Peyer's patch (tissue), 4 donors: ENCODE measurements around the gene IFNW1.

Source experiments
- POLR2A ChIP-seq, 2 donors: fragments of 450-650 bp; IDR thresholded peaks; one replicate each; pipeline ENCODE4 v1.5.1; 2017; ENCODE audit warnings: antibody characterized with exemption in 2 of 2, mild to moderate bottlenecking in 2 of 2, moderate library complexity in 2 of 2
- TF ChIP-seq, protein P1 (sequence below), 6 experiments: fragments of 450-650 bp in 4 of 6; fragments of 200-600 bp in 2 of 6; sonication (generic) in 1 of 6; IDR thresholded peaks; one replicate each; pipeline ENCODE4 v1.5.1; 2017 to 2019; ENCODE audit warnings: antibody characterized with exemption in 6 of 6, mild to moderate bottlenecking in 3 of 6, moderate library complexity in 1 of 6

DNA sequence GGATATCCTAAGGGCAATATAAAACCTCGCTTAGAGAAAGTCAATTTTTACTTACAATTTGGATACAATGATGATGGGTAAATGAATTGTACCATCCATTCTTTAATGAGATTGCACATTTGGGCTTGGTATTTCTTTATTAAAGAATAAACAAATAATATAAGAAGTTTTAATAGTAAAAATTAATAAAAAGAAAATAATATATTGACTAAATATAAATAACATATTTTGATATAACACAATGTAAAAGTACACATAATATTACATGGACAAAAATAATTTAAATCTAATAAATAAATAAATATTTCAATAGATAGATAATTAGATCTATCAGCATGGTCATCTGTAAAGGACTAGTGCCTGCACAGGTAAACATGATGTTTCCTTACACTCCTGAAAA is 23.9 kb upstream of the IFNW1 start:
- TF ChIP-seq, protein P1, sequence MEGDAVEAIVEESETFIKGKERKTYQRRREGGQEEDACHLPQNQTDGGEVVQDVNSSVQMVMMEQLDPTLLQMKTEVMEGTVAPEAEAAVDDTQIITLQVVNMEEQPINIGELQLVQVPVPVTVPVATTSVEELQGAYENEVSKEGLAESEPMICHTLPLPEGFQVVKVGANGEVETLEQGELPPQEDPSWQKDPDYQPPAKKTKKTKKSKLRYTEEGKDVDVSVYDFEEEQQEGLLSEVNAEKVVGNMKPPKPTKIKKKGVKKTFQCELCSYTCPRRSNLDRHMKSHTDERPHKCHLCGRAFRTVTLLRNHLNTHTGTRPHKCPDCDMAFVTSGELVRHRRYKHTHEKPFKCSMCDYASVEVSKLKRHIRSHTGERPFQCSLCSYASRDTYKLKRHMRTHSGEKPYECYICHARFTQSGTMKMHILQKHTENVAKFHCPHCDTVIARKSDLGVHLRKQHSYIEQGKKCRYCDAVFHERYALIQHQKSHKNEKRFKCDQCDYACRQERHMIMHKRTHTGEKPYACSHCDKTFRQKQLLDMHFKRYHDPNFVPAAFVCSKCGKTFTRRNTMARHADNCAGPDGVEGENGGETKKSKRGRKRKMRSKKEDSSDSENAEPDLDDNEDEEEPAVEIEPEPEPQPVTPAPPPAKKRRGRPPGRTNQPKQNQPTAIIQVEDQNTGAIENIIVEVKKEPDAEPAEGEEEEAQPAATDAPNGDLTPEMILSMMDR (IDR thresholded peaks at IDR 0.05): no peak
- no peak for TF ChIP-seq POLR2A (IDR thresholded peaks at IDR 0.05)
